Astrocyte (in vitro differentiated cells and primary cell): Measurements from ENCODE around the gene FZD10.

Experiments
- EZH2 ChIP-seq: IDR thresholded peaks from 2 replicates; pipeline ENCODE4 v1.6.1; 2012; ENCODE audit warnings: mild to moderate bottlenecking, low read length, inconsistent platforms; ENCODE audit not compliant: insufficient read depth
- TF ChIP-seq, protein P1 (sequence below): IDR thresholded peaks from 2 replicates; pipeline ENCODE4 v1.5.1; 2011; ENCODE audit warnings: low read depth, mild to moderate bottlenecking, inconsistent platforms, low read length, moderate library complexity; ENCODE audit not compliant: insufficient read depth

DNA sequence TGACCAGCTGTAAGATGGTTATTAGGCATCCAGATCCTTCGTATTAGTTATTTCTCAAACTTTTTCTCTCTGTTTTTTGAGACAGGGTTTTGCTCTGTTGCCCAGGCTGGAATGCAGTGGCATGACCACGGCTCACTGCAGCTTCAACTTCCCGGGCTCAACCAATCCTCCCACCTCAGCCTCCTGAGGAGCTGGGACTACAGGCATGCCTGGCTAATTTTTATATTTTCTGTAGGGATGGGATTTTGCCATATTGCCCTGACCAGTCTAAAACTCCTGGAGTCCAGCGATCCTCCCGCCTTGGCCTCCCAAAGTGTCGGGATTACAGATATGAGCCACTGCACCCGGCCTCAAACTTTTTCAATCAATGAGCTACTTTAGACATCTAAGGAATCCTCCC is 33.1 kb downstream of the FZD10 start:
- TF ChIP-seq, protein P1, sequence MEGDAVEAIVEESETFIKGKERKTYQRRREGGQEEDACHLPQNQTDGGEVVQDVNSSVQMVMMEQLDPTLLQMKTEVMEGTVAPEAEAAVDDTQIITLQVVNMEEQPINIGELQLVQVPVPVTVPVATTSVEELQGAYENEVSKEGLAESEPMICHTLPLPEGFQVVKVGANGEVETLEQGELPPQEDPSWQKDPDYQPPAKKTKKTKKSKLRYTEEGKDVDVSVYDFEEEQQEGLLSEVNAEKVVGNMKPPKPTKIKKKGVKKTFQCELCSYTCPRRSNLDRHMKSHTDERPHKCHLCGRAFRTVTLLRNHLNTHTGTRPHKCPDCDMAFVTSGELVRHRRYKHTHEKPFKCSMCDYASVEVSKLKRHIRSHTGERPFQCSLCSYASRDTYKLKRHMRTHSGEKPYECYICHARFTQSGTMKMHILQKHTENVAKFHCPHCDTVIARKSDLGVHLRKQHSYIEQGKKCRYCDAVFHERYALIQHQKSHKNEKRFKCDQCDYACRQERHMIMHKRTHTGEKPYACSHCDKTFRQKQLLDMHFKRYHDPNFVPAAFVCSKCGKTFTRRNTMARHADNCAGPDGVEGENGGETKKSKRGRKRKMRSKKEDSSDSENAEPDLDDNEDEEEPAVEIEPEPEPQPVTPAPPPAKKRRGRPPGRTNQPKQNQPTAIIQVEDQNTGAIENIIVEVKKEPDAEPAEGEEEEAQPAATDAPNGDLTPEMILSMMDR = no peak
- no peak for TF ChIP-seq EZH2
